NCI-H1105 (cell line): Measurements from ENCODE around the gene AMHR2.

Source experiments
- DNase-seq: peaks from one replicate; lab custom pipeline; 2025; lab: John Stamatoyannopoulos, UW

AMHR2 gene

DNA sequence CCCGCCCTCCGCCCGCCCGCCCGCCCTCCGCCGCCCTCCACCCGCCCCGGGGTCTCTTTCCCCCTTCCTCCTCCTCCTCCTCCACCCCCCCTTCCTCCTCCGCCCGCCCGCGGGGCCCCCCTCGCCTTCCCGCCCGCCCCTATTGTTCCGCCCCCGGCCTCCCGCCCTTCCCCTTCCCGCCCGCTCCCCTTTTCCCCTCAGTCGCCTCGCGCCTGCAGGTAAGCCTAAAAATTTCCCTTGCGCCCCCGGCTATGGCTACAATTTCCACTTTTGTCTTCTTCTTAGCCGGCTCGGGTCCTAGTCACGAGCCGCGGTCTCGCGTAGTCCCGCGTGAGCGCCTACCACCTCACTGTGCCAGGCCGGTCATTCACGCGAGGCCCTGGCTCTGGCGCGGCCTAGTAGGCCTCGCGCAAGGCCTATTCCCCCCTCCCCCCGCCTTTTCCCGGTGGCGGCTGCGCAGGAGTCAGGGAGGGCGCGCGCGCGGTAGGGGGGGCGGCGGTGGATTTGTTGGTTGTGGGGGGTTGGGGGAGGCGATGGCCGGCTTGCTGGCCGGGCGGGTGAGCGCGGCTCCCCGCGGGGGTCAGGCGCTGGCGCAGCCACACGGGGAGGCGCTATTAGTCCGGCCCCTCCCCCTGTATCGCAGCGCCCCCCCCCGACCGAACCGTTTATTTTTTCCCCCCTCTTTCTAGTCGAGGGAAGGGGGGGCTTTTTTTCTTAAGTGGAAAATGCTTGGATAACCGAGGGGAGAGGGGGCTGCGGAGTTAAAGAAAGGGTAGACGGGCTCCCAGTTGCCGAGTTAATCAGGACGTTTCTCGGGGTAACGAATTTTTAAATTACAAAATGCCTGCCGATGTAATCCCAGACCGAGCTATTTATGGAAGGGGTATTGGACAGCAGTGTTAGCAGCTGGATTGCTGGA lies 28.8 kb downstream of the AMHR2 start:
- peak; percentile 38 for DNase-seq

DNA sequence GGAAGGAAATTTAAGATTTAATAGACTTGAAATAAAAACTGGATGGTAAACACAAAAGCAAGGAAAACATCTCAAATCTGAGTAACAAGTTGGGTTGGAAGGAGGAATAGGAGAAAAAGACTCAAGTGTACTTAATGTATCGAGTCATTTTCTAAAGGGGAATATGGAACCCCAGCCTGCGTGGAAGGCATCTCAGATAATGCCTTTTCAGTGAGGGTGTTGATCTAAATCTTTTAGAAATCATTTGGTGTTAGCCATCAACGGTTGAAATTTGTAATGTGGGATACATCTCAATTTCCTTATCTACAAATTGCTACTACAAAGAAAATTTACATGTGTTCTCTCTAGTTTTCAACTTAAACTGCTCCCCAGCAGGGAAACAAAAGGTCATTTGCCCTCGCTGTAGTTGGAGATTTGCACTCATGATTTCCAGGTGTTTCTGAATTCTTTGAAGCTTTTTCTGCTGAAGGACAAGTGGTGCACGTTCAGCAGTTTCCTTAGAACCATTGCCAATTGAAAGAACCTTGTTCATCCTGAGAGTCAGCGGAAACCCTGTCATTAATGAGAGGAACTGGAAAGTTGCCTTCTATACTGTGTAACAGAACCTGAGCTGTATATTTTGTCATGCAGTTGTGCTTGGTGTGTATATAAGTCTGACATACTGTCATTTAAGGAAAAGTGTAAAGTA lies 30.4 kb downstream of the AMHR2 start:
- no peak for DNase-seq

DNA sequence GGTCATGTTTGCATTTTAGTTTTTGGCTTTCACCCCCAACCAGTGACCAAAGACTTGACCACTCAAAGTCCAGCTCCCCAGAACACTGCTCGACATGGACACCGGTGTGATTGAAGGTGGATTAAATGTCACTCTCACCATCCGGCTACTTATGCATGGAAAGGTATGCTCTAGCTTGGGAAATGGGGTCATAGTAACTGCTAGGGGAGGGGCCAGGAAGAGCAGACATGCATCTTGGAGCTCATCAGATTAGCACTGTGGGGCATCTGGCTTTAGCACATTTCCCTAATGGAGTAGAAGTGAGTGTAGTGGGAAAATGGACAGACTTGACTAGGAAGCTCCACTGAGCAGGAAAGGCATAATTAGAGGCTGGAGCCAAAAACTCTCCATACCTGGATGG lies 31.1 kb downstream of the AMHR2 start:
- DNase-seq = no peak

DNA sequence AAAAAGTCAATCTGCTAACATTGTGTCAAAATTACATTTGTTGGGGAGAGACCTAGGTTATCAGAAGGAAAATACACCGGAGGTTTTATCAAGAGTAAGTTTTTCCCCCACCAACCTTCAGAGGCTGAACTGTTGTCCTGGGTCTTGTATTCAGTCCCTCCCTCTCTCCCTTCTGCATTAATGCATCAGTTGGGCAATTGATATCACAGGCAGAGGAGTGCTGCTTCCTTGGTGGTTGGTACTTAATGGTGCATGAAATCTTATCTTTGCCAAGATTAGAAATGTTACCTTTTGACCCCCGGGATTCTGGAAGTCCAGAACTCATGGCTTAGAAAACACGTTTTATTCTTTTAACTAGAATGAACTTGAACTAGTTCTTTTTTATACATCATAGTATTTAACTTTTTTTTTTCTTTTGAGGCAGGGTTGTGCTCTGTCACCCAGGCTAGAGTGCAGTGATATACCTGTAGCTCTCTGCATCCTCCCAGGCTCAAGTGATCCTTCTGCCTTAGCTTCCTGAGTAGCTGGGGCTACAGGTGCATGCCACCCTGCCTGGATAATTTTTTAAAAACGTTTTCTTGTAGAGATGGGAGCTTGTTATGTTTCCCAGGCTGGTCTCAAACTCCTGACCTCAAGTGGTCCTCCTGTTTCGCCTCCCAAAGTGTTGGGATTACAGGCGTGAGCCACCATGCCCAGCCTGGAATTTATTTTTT lies 33.2 kb downstream of the AMHR2 start:
- no peak for DNase-seq

DNA sequence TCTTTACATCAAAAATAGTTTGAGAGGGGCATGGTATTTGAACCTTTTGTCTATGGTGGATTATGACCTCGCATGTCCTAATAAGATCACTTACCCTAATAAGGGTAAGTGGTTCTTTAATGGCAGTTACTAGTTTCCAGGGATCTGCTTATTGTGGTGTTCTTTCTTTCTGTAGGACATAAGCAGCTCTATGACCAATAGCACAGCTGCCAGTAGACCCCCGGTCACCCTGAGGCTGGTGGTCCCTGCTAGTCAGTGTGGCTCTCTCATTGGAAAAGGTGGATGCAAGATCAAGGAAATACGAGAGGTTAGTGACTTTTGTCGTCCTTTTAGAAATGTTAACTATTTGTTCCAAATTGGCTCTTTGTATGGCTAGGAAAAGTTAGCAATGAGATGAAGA lies 35.4 kb downstream of the AMHR2 start:
- DNase-seq = no peak

DNA sequence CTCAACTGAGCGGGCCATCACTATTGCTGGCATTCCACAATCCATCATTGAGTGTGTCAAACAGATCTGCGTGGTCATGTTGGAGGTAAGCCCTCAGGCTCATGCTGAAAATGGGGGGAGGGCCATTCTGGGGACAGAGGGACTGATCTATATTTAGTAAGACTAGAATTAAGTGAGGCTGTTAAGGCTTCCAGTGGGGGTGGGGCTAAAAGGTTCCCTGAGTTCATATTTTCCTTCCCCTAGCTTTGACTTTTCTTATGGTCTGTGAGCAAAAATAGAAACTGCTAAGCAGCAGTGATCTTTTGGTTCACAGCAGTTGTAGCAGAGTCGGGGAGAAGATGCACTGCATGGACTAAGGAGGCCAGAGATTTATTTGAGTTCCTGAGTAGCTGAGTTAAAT lies 37.4 kb downstream of the AMHR2 start:
- DNase-seq = no peak

DNA sequence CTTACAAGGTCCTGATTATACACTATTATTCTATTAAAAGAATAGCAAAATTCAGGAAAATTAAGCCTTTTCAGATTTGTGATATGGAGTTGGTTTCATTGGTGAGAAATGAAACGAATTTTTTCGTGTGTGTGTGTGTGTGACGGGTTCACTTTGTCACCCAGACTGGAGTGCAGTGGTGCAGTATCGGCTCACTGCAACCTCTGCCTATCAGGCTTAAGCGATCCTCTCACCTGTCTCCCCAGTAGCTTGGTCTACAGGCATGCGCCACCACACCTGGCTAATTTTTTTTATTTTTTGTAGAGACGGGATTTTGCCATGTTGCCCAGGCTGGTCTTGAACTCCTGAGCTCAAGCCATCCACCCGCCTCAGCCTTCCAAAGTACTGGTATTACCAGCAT lies 37.9 kb downstream of the AMHR2 start:
- no peak for DNase-seq

DNA sequence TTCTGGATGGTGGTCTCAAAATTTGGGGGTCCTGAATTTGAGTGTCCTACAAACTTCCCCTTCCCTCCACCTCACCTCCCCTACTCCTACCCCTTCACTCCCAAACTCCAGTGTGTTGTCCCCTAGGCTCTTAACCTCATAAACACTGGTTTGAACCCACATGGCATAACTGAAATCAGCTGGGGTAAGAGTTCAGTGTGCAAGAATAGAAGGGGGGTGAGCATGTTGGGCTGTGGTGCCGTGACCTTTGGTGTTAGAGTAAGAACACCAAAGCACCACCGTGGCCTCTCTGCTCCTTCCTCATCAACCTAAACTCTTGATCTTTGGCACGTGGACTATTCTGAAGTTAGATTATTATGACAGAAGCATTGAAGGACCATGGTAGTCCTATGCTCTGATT lies 39.3 kb downstream of the AMHR2 start:
- no peak for DNase-seq

DNA sequence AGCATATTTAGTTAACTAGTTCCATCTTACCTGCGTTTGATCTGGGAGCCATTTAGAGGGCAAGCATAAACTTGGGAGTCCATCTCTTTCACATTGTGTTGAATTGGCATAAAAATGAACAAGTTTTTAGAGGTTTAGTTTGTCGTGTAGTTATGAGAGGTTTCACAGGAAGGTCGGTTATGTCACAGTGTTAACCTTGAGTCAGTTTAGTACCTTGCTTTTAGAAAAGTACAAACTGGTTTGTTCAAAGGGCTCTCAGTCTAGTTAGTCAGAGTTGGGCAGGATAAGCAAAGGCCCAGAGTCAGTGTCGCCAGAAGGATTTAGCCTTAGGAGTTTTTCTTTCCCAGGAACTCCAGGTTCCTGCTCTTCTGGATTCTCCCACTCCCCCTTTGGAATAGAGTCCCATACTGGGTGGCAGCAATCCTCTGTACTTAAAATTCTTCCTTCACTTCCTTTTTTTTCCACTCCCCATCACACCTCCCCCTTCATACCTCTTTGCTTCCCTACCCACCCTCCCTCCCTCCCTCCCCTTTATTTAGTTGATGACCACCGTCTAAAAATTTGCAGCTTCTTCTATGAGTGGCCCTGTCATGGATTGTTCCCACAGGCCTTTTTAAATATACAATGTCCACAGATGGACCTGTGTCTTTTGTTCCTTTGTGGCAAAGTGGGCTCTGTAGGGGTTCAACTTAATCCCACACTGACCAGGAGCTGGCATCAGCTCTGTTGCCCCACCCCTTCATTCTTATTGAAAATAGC lies 40.3 kb downstream of the AMHR2 start:
- DNase-seq = no peak

DNA sequence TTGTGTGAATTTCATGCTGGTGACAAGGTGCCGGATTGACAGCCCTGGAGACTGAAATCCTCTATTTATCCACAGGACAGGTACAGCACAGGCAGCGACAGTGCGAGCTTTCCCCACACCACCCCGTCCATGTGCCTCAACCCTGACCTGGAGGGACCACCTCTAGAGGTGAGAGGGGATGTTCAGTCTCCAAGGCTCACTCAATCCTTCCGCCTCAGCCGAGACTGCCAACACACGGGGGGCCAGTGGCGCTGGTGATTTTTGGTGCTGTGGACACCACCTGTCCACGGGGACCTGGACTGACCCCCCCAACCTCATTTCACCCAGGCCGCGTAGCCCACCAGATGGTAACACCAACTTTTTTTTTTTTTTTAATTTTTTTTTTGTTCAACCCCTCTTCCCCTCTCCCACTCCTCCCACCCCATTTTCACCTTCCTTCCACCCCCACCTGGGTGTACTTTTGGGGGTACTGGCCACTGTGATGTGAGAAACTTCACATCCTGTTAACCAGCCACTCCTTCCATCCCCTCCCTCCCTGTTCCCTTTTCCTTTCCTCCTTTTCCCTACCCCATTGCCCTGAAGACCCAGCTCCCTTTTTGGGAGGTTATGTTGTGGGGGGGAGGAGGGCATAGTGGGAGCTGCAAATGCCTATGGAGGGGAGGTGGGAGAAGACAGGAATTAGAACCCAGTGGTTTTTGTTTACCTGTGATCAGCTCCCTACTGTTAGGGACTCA lies 41.2 kb downstream of the AMHR2 start:
- no peak for DNase-seq

DNA sequence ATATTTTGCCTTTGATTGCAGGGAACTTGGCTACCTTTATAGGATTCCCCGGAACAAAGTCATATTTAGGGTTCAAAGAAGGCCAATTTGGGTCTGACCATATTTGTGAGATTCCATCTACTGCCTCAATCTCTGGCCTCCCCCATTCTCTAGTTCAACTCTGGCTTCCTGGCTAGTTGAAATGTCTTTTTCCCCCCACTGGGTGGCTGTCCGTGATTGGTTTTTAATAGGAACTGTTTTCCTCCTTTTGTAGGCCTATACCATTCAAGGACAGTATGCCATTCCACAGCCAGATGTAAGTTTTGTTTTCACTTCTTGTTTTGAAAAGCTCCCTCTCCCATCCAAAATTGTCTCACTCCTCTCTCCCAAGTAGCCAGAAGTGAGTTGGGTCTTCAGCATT lies 42.0 kb downstream of the AMHR2 start:
- DNase-seq = no peak

DNA sequence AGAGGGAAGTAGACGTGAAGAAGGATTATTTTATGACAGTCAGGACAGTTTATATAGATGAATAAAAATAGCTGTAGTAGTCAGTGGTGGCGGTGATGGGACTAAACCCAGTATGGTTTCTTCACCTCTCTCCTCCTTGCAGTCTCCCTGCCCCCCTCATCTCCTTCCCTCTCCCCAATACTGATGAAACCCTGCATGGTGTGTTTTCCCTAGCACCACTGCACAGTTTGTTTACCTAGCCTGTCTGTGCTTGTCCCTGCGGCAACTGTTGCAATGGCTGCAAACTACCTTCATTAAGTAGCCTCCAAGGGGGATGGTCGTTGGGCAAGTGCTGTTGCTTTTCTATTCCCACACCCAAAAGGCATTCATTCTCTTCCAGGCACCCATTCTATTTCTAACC lies 43.0 kb downstream of the AMHR2 start:
- DNase-seq = no peak

DNA sequence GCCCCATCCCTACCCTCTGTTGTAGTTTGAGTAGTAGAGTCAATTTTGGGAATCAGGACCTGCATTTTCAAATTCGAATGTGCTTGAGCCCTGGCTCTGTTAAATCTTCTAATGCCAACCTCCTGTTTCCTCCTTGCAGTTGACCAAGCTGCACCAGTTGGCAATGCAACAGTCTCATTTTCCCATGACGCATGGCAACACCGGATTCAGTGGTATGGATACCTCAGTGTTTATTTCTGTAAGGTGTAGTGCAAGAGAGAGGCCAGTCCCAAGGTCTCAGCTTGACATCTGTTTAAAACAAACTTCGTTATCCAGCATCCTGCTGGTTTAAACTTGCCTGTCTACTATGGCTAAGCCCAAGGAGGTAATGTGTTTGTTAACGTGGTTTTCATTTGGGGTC lies 43.4 kb downstream of the AMHR2 start:
- no peak for DNase-seq

DNA sequence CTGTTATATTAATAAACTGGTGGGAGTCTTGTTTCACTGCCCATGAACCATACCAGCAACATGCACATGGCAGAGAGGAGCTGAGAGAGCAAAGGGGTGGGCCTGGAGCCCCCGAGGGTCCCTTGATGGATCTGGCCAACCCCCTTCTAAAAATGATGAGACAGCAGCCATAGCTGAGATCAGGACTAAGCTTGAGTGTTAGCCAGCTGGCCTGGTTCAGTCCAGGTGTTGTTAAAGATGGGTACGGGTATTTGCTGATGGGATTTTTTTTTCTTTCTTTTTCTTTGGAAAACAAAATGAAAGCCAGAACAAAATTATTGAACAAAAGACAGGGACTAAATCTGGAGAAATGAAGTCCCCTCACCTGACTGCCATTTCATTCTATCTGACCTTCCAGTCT lies 44.2 kb downstream of the AMHR2 start:
- DNase-seq = no peak

DNA sequence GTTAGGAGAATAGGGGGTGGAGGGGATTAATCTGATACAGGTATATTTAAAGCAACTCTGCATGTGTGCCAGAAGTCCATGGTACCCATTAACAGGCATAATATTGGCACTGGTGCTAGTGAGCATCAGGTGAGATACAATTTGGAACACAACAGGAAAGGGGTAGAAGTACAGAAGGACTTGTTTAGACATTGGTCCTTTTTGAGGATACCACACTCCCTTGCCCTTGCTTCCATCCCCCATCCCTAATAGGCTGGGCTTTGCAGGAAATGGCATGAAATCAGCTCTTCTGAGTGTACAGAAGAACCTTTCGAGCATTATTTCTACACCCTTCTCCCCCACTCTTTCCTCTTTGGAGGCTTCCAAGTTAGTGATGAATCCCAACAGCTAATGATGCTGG lies 44.6 kb downstream of the AMHR2 start:
- DNase-seq = no peak

DNA sequence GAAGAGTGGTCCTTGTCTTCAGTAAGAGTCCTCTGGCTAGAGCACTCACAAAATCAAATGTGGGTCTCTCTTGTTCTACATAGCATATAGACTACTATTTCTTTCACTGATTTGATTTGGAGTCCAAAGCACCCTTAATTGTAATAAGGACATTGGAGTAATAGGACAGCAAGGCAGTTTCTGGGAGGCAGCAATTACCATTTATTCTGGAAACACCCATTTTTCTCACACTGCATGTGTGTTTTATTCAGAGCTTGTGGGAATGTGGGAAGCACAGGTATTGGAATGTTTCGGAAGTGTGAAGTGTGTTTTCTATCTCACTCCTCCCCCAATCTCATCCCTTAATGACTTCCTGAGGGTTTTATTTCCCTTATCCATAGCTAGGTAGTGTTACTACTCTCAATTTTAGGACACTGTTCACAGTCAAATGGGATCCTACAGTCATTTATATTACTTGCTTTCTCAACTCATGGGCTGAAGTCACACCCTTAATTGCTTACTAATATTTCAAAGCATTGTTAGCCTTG lies 48.5 kb downstream of the AMHR2 start:
- DNase-seq = no peak

DNA sequence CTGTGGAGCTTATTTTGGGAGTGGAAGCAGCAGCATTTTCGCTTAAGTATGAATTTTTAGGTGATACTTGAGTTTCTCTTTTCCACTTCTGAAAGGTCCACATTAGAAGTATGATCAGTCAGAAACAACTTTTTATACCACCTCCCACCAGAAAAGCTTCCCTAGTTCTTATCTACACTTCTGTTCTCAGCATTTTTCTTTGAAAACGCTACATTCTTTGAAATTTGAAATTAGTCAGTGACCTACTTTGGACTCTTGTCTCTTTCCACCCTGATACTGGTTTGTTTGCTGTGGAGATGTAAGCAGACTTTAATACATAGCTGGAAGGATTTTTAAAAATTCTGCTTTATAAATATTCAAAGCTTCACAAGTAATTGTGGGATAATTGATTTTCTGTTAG lies 50.4 kb downstream of the AMHR2 start:
- DNase-seq = no peak

DNA sequence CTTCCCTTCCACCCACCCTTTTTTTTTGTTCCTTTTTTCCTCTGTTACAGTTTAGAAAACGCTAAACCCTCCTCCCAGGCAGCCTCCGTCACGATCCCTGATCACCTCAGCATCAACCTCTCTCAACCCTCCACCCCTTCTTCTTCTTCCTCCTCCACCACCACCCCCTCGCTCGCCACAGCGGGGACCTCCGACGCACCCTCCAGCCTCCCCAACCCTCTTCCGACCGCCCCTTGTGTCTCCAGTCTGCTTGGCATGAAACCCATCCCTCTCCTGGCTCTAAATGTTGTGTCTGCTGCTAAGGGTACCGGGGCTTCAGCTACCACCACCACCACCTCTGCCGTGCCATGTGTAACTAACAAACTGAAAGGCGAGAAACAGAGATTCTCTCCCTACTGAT lies 51.2 kb downstream of the AMHR2 start:
- DNase-seq = no peak

DNA sequence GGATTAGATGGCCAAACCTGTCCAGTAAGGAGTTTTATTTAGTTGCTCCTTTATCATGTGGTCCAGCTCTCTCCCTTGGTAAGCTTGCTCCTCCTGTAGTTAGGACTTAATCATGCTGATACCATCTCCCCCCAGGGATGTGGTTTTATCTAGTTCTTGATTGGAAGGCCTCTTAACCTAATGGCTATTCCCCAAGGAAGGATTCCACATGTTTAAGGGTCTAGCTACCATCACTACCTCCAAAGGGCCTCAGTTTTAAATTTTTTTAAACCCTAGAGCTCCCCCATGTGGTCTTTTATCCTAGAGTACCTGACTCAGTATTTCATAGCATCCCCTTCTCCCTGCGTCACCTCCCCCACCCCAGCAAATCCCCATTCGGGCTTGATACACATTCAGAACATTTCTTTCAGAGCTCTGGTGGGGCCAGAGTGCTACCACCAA lies 53.1 kb downstream of the AMHR2 start:
- no peak for DNase-seq

DNA sequence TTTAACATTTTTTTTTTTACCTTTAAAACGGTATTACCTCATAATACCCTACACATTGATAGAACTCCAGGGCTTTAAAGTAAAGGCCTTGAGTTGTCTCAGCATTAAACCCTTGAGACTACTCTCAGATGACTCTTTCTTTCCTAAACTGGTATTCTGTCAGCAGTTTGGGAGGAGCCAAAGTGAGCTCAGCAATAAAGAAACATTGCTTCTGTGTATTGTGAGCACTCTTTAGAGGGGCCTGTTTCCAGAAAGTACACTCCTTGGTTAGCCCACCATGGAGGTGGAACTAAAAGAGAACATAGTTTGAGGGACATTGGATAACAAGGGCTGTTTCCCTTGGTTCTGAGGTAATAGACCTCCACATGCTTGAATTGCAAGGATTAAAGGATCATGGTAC lies 55.2 kb downstream of the AMHR2 start:
- no peak for DNase-seq

DNA sequence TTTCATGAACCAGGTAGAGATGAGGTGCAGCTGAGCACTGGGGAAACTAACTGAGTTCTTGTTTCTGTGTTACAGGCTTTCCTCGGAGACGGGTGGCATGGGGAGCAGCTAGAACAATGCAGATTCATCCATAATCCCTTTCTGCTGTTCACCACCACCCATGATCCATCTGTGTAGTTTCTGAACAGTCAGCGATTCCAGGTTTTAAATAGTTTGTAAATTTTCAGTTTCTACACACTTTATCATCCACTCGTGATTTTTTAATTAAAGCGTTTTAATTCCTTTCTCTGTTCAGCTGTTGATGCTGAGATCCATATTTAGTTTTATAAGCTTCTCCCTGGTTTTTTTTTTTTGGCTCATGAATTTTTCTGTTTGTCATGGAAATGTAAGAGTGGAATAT lies 55.7 kb downstream of the AMHR2 start:
- DNase-seq = no peak
